Esophagus muscularis mucosa (tissue), 4 donors: ENCODE results near the gene RNFT2.

Experiments
- CTCF ChIP-seq, 3 experiments: fragments of 200-600 bp in 2 of 3; fragments of 450-650 bp in 1 of 3; sonication (generic) in 2 of 3; IDR thresholded peaks; one replicate each; pipeline ENCODE4 v1.5.1; 2017 to 2019; ENCODE audit warnings: antibody characterized with exemption in 3 of 3, mild to moderate bottlenecking in 2 of 3, moderate library complexity in 1 of 3
- EP300 ChIP-seq: sonication (generic); formaldehyde crosslinking; IDR thresholded peaks from one replicate; pipeline ENCODE4 v1.6.1; 2017; ENCODE audit warnings: antibody characterized with exemption
- POLR2A ChIP-seq: fragments of 450-650 bp; IDR thresholded peaks from one replicate; pipeline ENCODE4 v1.6.1; 2017; ENCODE audit warnings: antibody characterized with exemption, moderate library complexity, mild to moderate bottlenecking, low read depth
- POLR2AphosphoS5 ChIP-seq, 2 donors: sonication (generic); formaldehyde crosslinking; IDR thresholded peaks; one replicate each; pipeline ENCODE4 v1.6.1; 2017; ENCODE audit warnings: antibody characterized with exemption in 2 of 2

- TF ChIP-seq POLR2AphosphoS5 (IDR thresholded peaks at IDR 0.05) (no peak), CTCF (IDR thresholded peaks at IDR 0.05) (no peak), POLR2A (no peak), EP300 (no peak)
These were observed 163.5 kb downstream of the RNFT2 start for GRCh38 chr12:116901612-116902011.
